ENCODE measurements around the gene AQP9. TPM values are rescaled to one million over a fixed set of nuclear protein-coding genes. Genes with fewer than 3 reads are reported as not detected.

Gene AQP9
- total RNA-seq, 2 donors from 2014 or later: 0.95 to 10.0 TPM

- no peak overlapping the region for H3K27ac ChIP-seq
- no peak overlapping the region for H3K4me3 ChIP-seq
- no peaks in the 10 kb centered on the region for H3K36me3 ChIP-seq
- ATAC-seq (ENCODE audit: insufficient number of reproducible peaks, low FRiP score, low read depth): no peak
- H3K9me3 ChIP-seq: no peaks in the 10 kb centered on the region
- H3K4me1 ChIP-seq (ENCODE audit: control insufficient read depth in 1 of 2, low read depth in 2 of 2): peaks cover 10 to 20% of the 10 kb centered on the region in 2 donors
- TF ChIP-seq, protein P1, sequence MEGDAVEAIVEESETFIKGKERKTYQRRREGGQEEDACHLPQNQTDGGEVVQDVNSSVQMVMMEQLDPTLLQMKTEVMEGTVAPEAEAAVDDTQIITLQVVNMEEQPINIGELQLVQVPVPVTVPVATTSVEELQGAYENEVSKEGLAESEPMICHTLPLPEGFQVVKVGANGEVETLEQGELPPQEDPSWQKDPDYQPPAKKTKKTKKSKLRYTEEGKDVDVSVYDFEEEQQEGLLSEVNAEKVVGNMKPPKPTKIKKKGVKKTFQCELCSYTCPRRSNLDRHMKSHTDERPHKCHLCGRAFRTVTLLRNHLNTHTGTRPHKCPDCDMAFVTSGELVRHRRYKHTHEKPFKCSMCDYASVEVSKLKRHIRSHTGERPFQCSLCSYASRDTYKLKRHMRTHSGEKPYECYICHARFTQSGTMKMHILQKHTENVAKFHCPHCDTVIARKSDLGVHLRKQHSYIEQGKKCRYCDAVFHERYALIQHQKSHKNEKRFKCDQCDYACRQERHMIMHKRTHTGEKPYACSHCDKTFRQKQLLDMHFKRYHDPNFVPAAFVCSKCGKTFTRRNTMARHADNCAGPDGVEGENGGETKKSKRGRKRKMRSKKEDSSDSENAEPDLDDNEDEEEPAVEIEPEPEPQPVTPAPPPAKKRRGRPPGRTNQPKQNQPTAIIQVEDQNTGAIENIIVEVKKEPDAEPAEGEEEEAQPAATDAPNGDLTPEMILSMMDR (IDR thresholded peaks at IDR 0.05): no peak
- no peak for DNase-seq (ENCODE audit: low spot score)
- no peaks in the 10 kb centered on the region for H3K27me3 ChIP-seq (replicated peaks; ENCODE audit: insufficient read depth)
Observed at GRCh38 chr15:58232281-58233065, 94.3 kb downstream of the AQP9 start.

- Histone ChIP-seq H3K4me1 (ENCODE audit: control insufficient read depth in 1 of 2, low read depth in 2 of 2) (peaks cover 7 to 14% of the 10 kb centered on the region in 2 donors), H3K4me3 (no peak overlapping the region), H3K27me3 (replicated peaks; ENCODE audit: insufficient read depth) (no peaks in the 10 kb centered on the region), H3K36me3 (no peaks in the 10 kb centered on the region), H3K9me3 (no peaks in the 10 kb centered on the region), H3K27ac (no peak overlapping the region)
- ATAC-seq (ENCODE audit: insufficient number of reproducible peaks, low FRiP score, low read depth): no peak
- no peak for DNase-seq (ENCODE audit: low spot score)
- TF ChIP-seq, protein P1 (IDR thresholded peaks at IDR 0.05): no peak
Observed at GRCh38 chr15:58233341-58233740, 95.2 kb downstream of the AQP9 start.

Other genes starting within 250 kb of the AQP9 start
- 10 to 100 TPM in 1 of 2 donors, 1 to 10 TPM in 1; 4.3 to 37.5 TPM for gene ALDH1A2, start 72.7 kb upstream of the AQP9 start, total RNA-seq